ENCODE measurements around the gene DCST1. TPM values are rescaled to one million over a fixed set of nuclear protein-coding genes. Genes with fewer than 3 reads are reported as not detected.
A peak's percentile ranks its signal among the peaks of the same experiment; 100 is the strongest.

The DCST1 gene
- total and polyA plus RNA-seq, 2 of the 4 experiments (the other 2 are of a cell fraction), result not detected

DNA sequence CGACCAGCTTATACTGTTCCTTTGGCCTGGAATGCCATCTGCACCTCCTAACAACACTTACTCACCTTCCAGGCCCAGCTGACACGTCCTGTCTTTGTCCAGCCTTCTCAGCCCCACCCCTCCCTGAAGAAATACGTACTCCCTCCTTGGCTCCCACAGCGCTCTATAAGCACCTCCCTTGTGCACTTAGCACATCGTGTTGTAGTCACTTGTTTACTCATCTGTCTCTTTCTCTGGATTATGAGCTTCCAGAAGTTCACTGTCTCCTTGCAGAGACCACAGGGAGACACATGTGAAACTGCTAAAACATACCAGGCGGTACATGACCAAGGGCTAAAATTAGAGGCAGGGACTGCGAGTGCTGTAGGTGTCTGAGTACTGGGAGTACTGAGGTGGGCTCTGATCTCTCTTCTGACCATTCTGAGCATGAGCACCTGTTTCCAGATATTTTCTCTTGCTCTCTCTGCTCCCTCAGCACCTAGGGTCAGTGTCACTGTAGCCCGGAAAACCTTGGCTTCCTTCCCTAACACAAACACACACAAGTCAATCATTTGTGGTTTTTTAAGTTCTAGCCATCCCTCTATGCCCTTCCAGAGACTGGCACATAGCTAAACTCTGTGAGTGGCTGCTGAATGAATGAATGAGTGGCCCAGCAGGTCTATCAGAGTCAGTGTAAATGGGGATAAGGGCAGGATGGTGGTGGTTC lies 5.1 kb downstream of the DCST1 start:
- CTCF ChIA-PET, result interaction anchor here (1.4 to 1.8 kb wide), 2 partner anchors 12 to 23 kb away, joined by 3 to 4 read pairs; partner anchors contain the start of gene ADAM15
- Histone ChIP-seq H4K91ac (ENCODE audit: insufficient read depth, low read depth, low read length) (no peak overlapping the region), H4K20me1 (ENCODE audit: insufficient read depth, low read length) (no peaks in the 10 kb centered on the region), H3K79me1 (ENCODE audit: low read depth in 1 of 2, low read length in 2 of 2) (no peaks in the 10 kb centered on the region), H4K5ac (ENCODE audit: low read depth, low read length) (no peak overlapping the region), H3K4me1 (ENCODE audit: control insufficient read depth, insufficient read depth, low read length) (peaks cover 1% of the 10 kb centered on the region; the same call in 1 of the 2 replicates), H3K4me2 (ENCODE audit: low read depth, low read length) (no peak overlapping the region), H2BK20ac (ENCODE audit: low read depth, low read length) (no peak overlapping the region), H3K27ac (ENCODE audit: insufficient read depth, low read length) (no peak overlapping the region), H2AK9ac (replicated peaks; ENCODE audit: low read depth, low read length, poor library complexity) (no peak overlapping the region), H2AFZ (replicated peaks; ENCODE audit: low read length, poor library complexity) (no peak overlapping the region), H3K9me1 (ENCODE audit: insufficient read depth, low read length) (peaks cover 6% of the 10 kb centered on the region; the same call in 1 of the 2 replicates), H3K9me3 (ENCODE audit: control insufficient read depth, insufficient read depth, low read length) (no peaks in the 10 kb centered on the region), H2BK5ac (ENCODE audit: low read depth, low read length, poor library complexity, severe bottlenecking) (no peak overlapping the region), H2BK120ac (ENCODE audit: low read depth, low read length) (no peak overlapping the region), H3K23ac (ENCODE audit: low read depth, low read length) (no peak overlapping the region), H2AK5ac (ENCODE audit: low read depth, low read length) (no peak overlapping the region), H2BK15ac (ENCODE audit: low read depth, low read length) (no peak overlapping the region), H4K8ac (ENCODE audit: low read depth in 2 of 2, low read length in 2 of 2) (no peak overlapping the region), H3K9ac (ENCODE audit: low read depth, low read length) (no peak overlapping the region), H3K27me3 (ENCODE audit: control insufficient read depth, insufficient read depth, low read length) (peaks cover 39% of the 10 kb centered on the region), H3K4me3 (ENCODE audit: insufficient read depth, low read depth, low read length) (no peak overlapping the region), H3K18ac (ENCODE audit: low read depth, low read length) (no peak overlapping the region), H3K36me3 (ENCODE audit: control insufficient read depth, insufficient read depth, low read length) (no peaks in the 10 kb centered on the region), H3K14ac (replicated peaks; ENCODE audit: low read depth, low read length) (no peak overlapping the region), H3K4ac (ENCODE audit: low read depth, low read length) (no peak overlapping the region), H3K56ac (ENCODE audit: extremely low read depth, insufficient read depth, low read length) (no peak overlapping the region)
- TF ChIP-seq POLR2A (IDR thresholded peaks at IDR 0.05; ENCODE audit: low read depth, low read length) (no peak), RFX5 (IDR thresholded peaks at IDR 0.05; ENCODE audit: low read depth, low read length) (no peak), NFE2L2 (IDR thresholded peaks at IDR 0.05; ENCODE audit: low read depth, low read length) (no peak), BHLHE40 (IDR thresholded peaks at IDR 0.05; ENCODE audit: low read depth, low read length) (no peak), FOS (IDR thresholded peaks at IDR 0.05; ENCODE audit: low read depth, low read length) (no peak), RAD21 (IDR thresholded peaks at IDR 0.05; ENCODE audit: low read length) (no peak), SMC3 (IDR thresholded peaks at IDR 0.05; ENCODE audit: low read depth, low read length) (no peak)
- TF ChIP-seq, protein P1, sequence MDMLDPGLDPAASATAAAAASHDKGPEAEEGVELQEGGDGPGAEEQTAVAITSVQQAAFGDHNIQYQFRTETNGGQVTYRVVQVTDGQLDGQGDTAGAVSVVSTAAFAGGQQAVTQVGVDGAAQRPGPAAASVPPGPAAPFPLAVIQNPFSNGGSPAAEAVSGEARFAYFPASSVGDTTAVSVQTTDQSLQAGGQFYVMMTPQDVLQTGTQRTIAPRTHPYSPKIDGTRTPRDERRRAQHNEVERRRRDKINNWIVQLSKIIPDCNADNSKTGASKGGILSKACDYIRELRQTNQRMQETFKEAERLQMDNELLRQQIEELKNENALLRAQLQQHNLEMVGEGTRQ (IDR thresholded peaks at IDR 0.05; ENCODE audit: low read depth, low read length), result no peak
- TF ChIP-seq, protein P2, sequence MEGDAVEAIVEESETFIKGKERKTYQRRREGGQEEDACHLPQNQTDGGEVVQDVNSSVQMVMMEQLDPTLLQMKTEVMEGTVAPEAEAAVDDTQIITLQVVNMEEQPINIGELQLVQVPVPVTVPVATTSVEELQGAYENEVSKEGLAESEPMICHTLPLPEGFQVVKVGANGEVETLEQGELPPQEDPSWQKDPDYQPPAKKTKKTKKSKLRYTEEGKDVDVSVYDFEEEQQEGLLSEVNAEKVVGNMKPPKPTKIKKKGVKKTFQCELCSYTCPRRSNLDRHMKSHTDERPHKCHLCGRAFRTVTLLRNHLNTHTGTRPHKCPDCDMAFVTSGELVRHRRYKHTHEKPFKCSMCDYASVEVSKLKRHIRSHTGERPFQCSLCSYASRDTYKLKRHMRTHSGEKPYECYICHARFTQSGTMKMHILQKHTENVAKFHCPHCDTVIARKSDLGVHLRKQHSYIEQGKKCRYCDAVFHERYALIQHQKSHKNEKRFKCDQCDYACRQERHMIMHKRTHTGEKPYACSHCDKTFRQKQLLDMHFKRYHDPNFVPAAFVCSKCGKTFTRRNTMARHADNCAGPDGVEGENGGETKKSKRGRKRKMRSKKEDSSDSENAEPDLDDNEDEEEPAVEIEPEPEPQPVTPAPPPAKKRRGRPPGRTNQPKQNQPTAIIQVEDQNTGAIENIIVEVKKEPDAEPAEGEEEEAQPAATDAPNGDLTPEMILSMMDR (conservative IDR thresholded peaks at IDR 0.05; ENCODE audit: low read depth, low read length), result no peak
- 22% methylated on average over 4 of the region's 8 CpGs; no CpG with 5 or more reads in 1 of the 2 experiments for WGBS, 2 experiments (ENCODE audit: extremely low coverage in 2 of 2, insufficient read length in 1 of 2)
- POLR2A ChIA-PET (ENCODE audit: unreplicated experiment), result no interaction called here
- dilution Hi-C loops (cut with HindIII; ENCODE audit: low sequenced_read_pairs, unreplicated experiment), result no loop called here
- DNase-seq (peak; percentile 19), ATAC-seq (ENCODE audit: low read depth) (peak; percentile 66)
- no TSS peak for BruUV-seq (replicated peaks)
- intact Hi-C loops (cut with micrococcal nuclease), result no loop called here
- in situ Hi-C loops (cut with MboI; ENCODE audit: low sequenced_read_pairs), result no loop called here

All from IMR-90 (cell line).